HG02571 (cell line): ENCODE data around the gene RGS8.

Source experiments
- ATAC-seq: cut with Tn5 transposase; IDR thresholded peaks from one replicate; pipeline ENCODE4 v1.9.1; 2021; ENCODE audit warnings: mild to moderate bottlenecking, moderate library complexity; ENCODE audit not compliant: unreplicated experiment

The RGS8 gene

GRCh38 chr1:182684116-182684828 is at the start of gene RGS8:
Gene RGS8 (minus strand): TSS chr1:182684587. CDS start chr1:182669649, 14,938 bp downstream.
- no peak for ATAC-seq

GRCh38 chr1:182731852-182732575 is 47.6 kb upstream of the RGS8 start:
- ATAC-seq, result no peak

- no peak for ATAC-seq
Observed at GRCh38 chr1:182726912-182727311, 42.5 kb upstream of the RGS8 start.

- ATAC-seq, result no peak
Observed at GRCh38 chr1:182725259-182726255, 41.2 kb upstream of the RGS8 start.

- no peak for ATAC-seq
Observed at GRCh38 chr1:182724215-182724614, 39.8 kb upstream of the RGS8 start.

GRCh38 chr1:182723200-182723599 is 38.8 kb upstream of the RGS8 start:
- no peak for ATAC-seq

- no peak for ATAC-seq
Observed at GRCh38 chr1:182721525-182721924, 37.1 kb upstream of the RGS8 start.

- ATAC-seq, result no peak
Observed at GRCh38 chr1:182720463-182720862, 36.1 kb upstream of the RGS8 start.

- ATAC-seq, result no peak
Observed at GRCh38 chr1:182719553-182719952, 35.2 kb upstream of the RGS8 start.

- ATAC-seq, result no peak
Observed at GRCh38 chr1:182718311-182718710, 33.9 kb upstream of the RGS8 start.

GRCh38 chr1:182716740-182717720 is 32.6 kb upstream of the RGS8 start:
- ATAC-seq, result peak; percentile 54

- no peak for ATAC-seq
Observed at GRCh38 chr1:182715531-182715930, 31.1 kb upstream of the RGS8 start.

- no peak for ATAC-seq
Observed at GRCh38 chr1:182714546-182714945, 30.2 kb upstream of the RGS8 start.

- ATAC-seq, result no peak
Observed at GRCh38 chr1:182713939-182714338, 29.6 kb upstream of the RGS8 start.

GRCh38 chr1:182713492-182713891 is 29.1 kb upstream of the RGS8 start:
- ATAC-seq, result no peak

GRCh38 chr1:182709855-182710254 is 25.5 kb upstream of the RGS8 start:
- no peak for ATAC-seq

GRCh38 chr1:182709225-182709764 is 24.9 kb upstream of the RGS8 start:
- ATAC-seq, result no peak

GRCh38 chr1:182707122-182707521 is 22.7 kb upstream of the RGS8 start:
- ATAC-seq, result no peak

GRCh38 chr1:182704677-182705076 is 20.3 kb upstream of the RGS8 start:
- no peak for ATAC-seq

- ATAC-seq, result no peak
Observed at GRCh38 chr1:182703539-182703938, 19.2 kb upstream of the RGS8 start.
